ENCODE measurements around the gene CGB1. TPM values are rescaled to one million over a fixed set of nuclear protein-coding genes. Genes with fewer than 3 reads are reported as not detected.

The CGB1 gene
- total and polyA plus RNA-seq, 10 of the 15 experiments (the other 5 are each of a cell fraction or from before 2014, with no cell fraction given), result not detected

GRCh38 chr19:48991011-48991609 is 45.6 kb downstream of the CGB1 start:
- POLR2A ChIA-PET, result interaction anchor here (0.6 to 3.6 kb wide), 4 partner anchors 12 to 150 kb away, joined by 3 to 41 read pairs (median 7); no protein-coding TSS in a partner anchor
- TF ChIP-seq ATF7 (IDR thresholded peaks at IDR 0.05; ENCODE audit: low read depth) (no peak), RB1 (IDR thresholded peaks at IDR 0.05; ENCODE audit: borderline replicate concordance) (no peak), SMARCA5 (IDR thresholded peaks at IDR 0.05) (no peak), CBX3 (IDR thresholded peaks at IDR 0.05; ENCODE audit: borderline replicate concordance, low read depth) (no peak), YBX1 (IDR thresholded peaks at IDR 0.05) (no peak), SP1 (IDR thresholded peaks at IDR 0.05; ENCODE audit: low read depth, low read length) (no peak), POLR2A (IDR thresholded peaks at IDR 0.05; ENCODE audit: low read depth, low read length) (no peak), BCLAF1 (IDR thresholded peaks at IDR 0.05) (no peak), HSF1 (IDR thresholded peaks at IDR 0.05; ENCODE audit: low read depth, low read length) (no peak), RELA (IDR thresholded peaks at IDR 0.05; ENCODE audit: borderline replicate concordance, partially characterized antibody) (no peak), ZNF207 (IDR thresholded peaks at IDR 0.05; ENCODE audit: borderline replicate concordance) (no peak), HDAC6 (IDR thresholded peaks at IDR 0.05; ENCODE audit: unreplicated experiment) (no peak)
- TF ChIP-seq, protein P1, sequence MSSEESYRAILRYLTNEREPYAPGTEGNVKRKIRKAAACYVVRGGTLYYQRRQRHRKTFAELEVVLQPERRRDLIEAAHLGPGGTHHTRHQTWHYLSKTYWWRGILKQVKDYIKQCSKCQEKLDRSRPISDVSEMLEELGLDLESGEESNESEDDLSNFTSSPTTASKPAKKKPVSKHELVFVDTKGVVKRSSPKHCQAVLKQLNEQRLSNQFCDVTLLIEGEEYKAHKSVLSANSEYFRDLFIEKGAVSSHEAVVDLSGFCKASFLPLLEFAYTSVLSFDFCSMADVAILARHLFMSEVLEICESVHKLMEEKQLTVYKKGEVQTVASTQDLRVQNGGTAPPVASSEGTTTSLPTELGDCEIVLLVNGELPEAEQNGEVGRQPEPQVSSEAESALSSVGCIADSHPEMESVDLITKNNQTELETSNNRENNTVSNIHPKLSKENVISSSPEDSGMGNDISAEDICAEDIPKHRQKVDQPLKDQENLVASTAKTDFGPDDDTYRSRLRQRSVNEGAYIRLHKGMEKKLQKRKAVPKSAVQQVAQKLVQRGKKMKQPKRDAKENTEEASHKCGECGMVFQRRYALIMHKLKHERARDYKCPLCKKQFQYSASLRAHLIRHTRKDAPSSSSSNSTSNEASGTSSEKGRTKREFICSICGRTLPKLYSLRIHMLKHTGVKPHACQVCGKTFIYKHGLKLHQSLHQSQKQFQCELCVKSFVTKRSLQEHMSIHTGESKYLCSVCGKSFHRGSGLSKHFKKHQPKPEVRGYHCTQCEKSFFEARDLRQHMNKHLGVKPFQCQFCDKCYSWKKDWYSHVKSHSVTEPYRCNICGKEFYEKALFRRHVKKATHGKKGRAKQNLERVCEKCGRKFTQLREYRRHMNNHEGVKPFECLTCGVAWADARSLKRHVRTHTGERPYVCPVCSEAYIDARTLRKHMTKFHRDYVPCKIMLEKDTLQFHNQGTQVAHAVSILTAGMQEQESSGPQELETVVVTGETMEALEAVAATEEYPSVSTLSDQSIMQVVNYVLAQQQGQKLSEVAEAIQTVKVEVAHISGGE (CRISPR knock-in tag; IDR thresholded peaks at IDR 0.05), result no peak
- TF ChIP-seq, protein P2, sequence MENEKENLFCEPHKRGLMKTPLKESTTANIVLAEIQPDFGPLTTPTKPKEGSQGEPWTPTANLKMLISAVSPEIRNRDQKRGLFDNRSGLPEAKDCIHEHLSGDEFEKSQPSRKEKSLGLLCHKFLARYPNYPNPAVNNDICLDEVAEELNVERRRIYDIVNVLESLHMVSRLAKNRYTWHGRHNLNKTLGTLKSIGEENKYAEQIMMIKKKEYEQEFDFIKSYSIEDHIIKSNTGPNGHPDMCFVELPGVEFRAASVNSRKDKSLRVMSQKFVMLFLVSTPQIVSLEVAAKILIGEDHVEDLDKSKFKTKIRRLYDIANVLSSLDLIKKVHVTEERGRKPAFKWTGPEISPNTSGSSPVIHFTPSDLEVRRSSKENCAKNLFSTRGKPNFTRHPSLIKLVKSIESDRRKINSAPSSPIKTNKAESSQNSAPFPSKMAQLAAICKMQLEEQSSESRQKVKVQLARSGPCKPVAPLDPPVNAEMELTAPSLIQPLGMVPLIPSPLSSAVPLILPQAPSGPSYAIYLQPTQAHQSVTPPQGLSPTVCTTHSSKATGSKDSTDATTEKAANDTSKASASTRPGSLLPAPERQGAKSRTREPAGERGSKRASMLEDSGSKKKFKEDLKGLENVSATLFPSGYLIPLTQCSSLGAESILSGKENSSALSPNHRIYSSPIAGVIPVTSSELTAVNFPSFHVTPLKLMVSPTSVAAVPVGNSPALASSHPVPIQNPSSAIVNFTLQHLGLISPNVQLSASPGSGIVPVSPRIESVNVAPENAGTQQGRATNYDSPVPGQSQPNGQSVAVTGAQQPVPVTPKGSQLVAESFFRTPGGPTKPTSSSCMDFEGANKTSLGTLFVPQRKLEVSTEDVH (IDR thresholded peaks at IDR 0.05; ENCODE audit: low read depth, partially characterized antibody), result no peak

More at GRCh38 chr19:48991011-48991609, 45.6 kb downstream of the CGB1 start:
- in situ Hi-C loops (cut with MboI) (no loop called here), intact Hi-C loops (cut with micrococcal nuclease; ENCODE audit: unreplicated experiment) (no loop called here)
- RAD21 ChIA-PET (ENCODE audit: unreplicated experiment), result no interaction called here
- H3K4me2 ChIP-seq (ENCODE audit: control insufficient read depth, insufficient read depth), result peak overlapping the region; percentile 22; the same call in 1 of the 2 replicates
- H3K4me3 ChIP-seq, result peak overlapping the region; percentile 93; the same call in 1 of the 2 replicates
- H3K4me1 ChIP-seq (ENCODE audit: control insufficient read depth, insufficient read depth, low read length), result peaks cover 3% of the 10 kb centered on the region
- H3K27me3 ChIP-seq (replicated peaks in 1 of 2; ENCODE audit: control insufficient read depth in 2 of 2, insufficient read depth in 2 of 2, low read length in 1 of 2), result no peaks in the 10 kb centered on the region
- SMC1A ChIA-PET (ENCODE audit: uncharacterized antibody, unreplicated experiment), result interaction anchor here (1.0 to 1.5 kb wide), 3 partner anchors 12 to 196 kb away, joined by 3 to 4 read pairs (median 4); no protein-coding TSS in a partner anchor
- ATAC-seq (no peak), FAIRE-seq (no peak), DNase-seq (ENCODE audit: low read depth, low spot score) (no peak)
- CTCF ChIA-PET, result interaction anchor here (1.1 to 4.0 kb wide), 6 partner anchors 12 to 196 kb away, joined by 3 to 55 read pairs (median 28); no protein-coding TSS in a partner anchor
- no peaks in the 10 kb centered on the region for H3K9me3 ChIP-seq (replicated peaks; ENCODE audit: control insufficient read depth, insufficient read depth, low read length)
- no peak overlapping the region for H3K27ac ChIP-seq (ENCODE audit: control insufficient read depth, insufficient read depth)
- no peak overlapping the region for H2AFZ ChIP-seq (ENCODE audit: control insufficient read depth, low read depth, low read length)
- no TSS peak for BruUV-seq (replicated peaks)
- H3K36me3 ChIP-seq (ENCODE audit: control insufficient read depth in 2 of 2, insufficient read depth in 2 of 2, low read length in 1 of 2), result peaks cover 0 to 12% of the 10 kb centered on the region in 2 experiments; a peak in 3 of 4 replicates
- peaks cover 49% of the 10 kb centered on the region for H3K79me2 ChIP-seq (ENCODE audit: control insufficient read depth, insufficient read depth, low read length)
- WGBS (ENCODE audit: insufficient coverage, insufficient replicate concordance, low lambda C conversion rate, missing lambda C conversion rate), result 98% methylated on average over 19 of the region's 22 CpGs
- no peaks in the 10 kb centered on the region for H4K20me1 ChIP-seq (ENCODE audit: control insufficient read depth, insufficient read depth)
- H3K9ac ChIP-seq (ENCODE audit: control insufficient read depth, insufficient read depth, low read length), result peak overlapping the region; percentile 91; the same call in 1 of the 2 replicates
